Measurements from ENCODE around the gene SSX4B.
"Not testable (repeated sequence)": the region's sequence is repeated elsewhere in the genome, so short reads cannot be mapped to it uniquely, and the experiment has no call there.

The SSX4B gene, protein sequence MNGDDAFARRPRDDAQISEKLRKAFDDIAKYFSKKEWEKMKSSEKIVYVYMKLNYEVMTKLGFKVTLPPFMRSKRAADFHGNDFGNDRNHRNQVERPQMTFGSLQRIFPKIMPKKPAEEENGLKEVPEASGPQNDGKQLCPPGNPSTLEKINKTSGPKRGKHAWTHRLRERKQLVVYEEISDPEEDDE

DNA sequence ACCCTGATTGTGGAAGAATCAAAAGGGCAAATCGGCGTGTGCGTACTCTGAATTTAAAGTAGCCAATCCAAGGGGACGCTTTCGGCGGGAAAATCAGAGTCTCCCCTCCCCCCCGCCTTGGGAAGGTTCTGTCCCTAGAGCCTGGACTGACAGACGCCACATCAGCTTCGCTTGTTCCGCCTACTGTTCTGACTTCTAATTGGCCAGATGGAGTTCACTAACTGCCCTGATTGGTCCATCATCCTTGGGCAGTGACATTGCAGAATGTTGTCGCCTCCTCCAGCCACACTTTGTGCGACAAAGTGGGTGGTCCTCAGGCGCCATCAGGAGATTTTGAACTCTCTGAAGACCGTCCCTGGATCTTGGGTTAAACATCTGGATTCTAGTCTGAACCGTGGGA lies at the start of gene SSX4B:
Gene SSX4B, minus strand, starts transcription at position 101 of the 400 bp plus-strand sequence. CDS start 588 bp downstream, outside the sequence.
- not testable (repeated sequence) for DNase-seq

DNA sequence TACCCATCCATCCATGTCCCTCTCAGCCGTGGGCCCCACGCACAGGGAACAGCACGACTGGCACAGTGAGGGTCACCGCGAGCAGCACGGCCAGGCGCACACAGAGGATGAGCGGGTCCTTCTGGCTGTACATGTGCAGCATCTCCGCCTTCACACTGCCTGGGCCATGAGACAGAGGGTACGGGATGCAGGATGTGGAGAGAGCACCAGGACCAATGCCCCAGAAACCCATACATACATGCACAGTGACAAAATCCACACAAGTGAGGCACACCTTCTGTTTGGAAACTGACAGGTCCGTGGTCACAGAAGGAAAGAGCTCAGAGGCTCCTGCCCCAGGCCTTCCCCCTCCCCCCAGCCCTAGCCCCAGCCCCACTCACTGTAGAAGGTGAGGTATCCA lies 48.8 kb upstream of the SSX4B start:
- no peak for DNase-seq

DNA sequence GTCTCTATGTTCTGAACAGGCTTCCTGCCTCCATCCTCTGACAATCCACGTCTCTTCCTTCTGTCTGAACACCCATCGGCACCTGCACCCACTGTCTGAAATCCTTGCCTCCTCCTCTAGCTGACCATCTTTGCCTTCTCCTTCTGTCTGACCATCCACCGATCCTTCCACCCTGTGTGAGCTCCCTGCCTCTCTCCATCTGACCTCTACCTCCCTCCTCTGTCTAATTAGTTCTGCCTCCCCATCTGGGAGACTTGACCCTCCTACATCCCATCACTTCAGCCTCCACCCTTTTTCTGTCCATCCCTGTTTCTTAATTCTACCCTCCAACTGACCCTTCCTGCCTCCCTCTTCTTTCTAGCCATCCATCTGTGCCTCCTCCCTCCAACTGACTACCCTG lies 48.3 kb upstream of the SSX4B start:
- no peak for DNase-seq

DNA sequence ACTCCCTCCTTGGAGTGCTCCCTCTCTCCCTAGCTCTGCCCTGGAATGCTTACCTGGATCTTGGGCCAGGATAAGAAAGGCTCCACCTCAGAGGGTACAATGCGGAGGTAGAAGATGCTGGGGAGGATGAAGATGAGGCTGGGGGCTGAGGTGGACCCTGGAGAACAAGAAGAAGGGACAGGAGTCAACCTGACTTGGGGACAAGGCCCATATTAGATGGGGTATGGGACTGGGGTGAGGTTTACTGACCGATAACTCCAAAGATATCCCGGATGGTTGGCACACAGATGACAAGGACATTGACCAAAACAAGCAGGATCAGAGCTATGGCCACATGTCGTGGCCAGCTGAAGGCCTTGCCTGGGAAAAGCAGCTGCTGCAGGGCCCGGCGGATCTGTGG lies 47.7 kb upstream of the SSX4B start:
- no peak for DNase-seq

DNA sequence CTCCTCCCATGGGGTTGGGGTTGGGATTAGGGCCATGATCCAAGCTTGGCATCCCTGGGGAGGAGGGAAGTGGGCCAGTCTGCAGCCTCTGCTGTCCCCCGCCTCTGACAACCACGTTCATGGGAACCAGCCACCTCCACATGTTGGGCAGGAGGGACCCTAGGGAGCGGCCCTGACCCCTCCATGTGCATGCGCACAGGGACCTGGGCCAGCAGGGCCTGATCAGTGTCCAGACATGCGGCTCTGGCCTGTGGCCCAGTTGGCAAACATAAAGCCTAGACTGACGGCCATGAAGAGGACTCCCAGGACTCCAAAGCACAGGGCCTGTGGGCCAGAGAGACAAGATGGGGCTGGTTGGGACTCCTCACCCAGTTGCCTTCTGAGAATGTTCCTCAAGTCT lies 47.0 kb upstream of the SSX4B start:
- no peak for DNase-seq

DNA sequence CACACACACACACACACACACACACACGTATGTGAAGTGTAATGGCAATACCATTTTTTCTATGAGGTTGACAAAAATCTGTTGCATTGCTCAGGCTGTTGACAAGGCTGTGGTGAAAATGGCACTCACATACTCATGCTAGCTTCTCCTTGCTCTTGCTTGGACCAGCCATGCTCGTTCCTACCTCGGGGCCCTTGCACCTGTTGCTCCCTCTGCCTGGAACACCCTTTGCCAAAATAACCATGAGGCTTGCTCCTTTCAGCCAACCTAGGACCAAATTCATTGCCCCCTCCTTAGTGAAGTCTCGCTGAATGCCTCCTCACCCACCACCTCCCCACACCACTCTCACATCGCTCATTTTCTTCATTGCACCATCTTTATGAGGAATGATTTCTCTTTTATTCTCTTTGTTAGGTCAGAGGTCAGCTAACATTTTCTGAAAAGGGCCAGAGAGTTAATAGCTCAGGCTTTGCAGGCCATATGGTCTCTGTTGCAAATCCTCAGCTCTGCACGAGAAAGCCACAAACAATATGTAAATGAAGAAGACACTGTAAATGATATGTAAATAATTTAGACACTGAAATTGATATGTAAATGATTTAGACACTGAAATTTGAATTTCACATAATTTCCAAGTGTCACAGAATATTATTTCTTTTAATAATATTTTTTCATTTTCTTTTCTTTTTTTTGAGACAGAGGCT lies 45.0 kb upstream of the SSX4B start:
- no peak for DNase-seq

DNA sequence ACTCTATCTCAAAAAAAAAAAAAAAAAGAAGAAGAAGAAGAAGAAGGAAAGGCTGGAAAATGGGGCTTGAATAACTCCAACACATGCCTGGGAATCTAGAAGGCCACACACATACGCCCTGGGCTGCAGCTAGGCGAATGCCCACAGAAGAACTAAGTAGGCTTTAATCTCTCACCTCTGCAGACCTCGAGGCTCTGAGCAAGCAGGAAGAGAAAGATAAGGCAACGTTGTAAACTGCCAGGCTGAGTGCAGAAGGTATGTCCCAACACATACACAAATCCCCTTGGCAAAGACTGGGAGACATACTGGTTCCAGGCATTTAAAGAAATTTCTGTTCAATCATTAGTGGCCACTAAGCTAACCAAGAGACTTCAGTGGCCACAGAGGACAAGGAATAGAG lies 39.9 kb upstream of the SSX4B start:
- no peak for DNase-seq

DNA sequence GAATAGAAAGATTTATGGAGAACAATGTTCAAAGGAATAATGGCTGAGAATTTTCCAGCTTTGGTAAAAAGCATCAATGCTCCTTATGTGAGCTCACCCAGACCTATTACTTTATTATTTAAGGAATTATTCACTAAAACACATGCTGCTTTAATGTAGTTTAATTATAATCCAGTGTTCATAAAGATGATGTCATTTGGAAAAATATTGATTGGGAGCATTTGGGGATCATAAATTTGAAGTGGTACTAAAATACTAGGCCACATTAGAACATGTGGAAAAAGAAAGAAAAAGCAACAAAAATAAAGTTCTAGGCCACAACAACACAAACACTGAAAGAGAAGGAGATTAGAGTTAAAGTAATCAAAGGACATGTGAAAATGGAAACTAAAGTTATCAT lies 38.3 kb upstream of the SSX4B start:
- no peak for DNase-seq

DNA sequence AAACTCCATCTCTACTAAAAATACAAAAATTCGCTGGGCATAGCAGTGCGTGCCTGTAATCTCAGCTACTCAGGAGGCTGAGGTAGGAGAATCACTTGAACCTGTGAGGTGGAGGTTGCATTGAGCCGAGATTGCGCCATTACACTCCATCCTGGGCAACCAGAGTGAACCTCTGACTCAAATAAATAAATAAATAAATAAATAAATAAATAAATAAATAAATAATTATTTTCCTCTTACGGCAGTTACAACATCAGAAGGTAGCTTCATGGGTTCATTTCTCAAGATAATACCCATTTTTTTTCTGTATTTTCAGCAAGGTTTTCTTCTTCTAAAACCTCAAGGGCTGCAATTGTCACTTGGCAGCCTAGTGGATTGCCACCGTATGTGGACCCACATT lies 35.4 kb upstream of the SSX4B start:
- not testable (repeated sequence) for DNase-seq

DNA sequence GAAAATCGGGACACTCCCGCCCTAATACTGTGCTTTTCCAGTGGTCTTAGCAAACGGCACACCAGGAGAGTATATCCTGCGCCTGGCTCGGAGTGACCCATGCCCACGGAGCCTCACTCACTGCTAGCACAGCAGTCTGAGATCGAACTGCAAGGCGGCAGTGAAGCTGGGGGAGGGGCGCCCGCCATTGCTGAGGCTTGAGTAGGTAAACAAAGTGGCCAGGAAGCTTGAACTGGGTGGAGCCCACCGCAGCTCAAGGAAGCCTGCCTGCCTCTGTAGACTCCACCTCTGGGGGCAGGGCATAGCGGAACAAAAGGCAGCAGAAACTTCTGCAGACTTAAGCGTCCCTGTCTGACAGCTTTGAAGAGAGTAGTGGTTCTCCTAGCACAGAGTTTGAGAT lies 22.0 kb upstream of the SSX4B start:
- DNase-seq = not testable (repeated sequence)

DNA sequence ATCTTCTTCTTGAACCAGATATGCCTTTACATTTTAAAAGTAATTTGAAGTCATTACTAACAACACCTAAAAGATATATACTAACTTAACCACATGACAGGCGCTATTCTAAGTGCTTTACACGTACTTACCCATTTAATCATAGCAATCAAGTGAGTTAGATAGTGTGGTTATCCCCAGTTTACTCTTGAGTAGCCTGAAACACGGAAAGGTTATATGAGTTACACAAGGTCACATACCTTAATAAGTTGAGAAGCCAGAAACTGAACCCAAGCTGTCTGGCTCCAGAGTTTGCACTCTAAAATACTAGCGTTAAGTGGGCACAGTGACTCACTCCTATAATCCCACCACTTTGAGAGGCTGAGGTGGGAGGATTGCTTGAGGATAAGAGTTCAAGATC lies 18.4 kb upstream of the SSX4B start:
- DNase-seq = not testable (repeated sequence)

DNA sequence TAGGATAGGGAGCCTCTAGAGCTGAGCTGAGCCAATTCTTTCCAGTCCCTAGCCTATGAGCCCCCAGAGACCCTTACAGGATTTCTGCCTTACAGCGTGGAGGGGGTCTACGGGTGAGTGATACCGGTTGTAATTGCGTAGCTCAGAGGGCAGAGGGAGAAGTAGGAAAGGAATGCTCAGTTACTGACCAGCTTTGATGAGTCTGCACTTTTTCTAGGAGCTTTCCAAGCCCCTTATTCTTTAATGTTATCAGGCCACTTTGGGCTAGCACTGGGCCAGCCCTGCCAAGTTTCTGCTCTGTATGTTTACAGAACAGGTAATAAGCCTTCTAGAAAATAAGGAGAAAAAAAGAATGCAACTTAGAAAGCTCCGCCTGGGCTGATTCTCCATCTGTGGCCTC lies 17.8 kb upstream of the SSX4B start:
- not testable (repeated sequence) for DNase-seq

DNA sequence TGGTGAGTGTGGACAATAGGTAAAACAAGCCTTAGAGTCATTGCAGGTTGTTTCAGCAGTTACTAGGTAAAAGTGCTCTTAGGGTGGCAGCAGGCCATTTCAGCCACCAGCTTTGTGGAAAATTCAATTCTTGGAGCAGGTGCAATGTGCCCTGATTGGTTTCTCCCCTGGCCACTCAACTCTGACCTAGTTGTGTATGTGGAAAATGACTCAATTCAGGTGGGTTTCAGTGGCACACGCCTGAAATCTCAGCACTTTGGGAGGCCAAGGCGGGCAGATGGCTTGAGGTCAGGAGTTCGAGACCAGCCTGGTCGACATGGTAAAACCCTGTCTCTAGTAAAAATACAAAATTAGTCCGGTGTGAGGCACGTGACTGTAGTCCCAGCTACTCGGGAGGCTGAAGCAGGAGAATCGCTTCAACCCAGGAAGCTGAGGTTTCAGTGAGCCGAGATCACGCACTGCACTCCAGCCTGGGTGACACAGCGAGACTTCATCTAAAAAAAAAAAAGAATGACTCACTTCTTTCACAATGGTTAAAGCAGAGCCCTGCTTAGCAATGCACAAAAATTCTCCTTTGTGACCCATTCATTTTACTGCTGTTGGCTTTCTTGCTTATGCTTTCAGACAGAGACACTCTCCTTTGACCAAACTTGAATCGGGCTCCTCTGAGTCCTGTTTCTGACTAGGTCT lies 15.4 kb upstream of the SSX4B start:
- DNase-seq = not testable (repeated sequence)

DNA sequence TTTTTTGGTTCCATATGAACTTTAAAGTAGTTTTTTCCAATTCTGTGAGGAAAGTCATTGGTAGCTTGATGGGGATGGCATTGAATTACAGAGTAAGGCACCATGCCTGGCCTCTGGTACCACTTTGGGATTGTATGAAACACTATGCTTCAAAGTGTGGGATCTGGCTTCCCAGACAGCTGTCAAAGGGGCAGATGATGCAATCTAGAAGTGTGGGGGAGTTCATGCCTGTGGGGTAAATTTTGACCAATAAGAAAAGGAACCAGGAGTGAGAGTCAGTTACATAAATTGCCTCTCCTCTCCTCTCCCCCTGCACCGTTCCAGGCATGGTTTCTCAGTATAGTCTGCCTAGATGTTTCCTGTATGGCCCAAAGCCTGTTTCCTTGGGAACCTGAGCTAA lies 13.9 kb downstream of the SSX4B start:
- not testable (repeated sequence) for DNase-seq

DNA sequence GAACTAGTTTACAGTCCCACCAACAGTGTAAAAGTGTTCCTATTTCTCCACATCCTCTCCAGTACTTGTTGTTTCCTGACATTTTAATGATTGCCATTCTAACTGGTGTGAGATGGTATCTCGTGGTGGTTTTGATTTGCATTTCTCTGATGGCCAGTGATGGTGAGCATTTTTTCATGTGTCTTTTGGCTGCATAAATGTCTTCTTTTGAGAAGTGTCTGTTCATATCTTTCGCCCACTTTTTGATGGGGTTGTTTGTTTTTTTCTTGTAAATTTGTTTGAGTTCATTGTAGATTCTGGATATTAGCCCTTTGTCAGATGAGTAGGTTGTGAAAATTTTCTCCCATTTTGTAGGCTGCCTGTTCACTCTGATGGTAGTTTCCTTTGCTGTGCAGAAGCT lies 14.8 kb downstream of the SSX4B start:
- not testable (repeated sequence) for DNase-seq

DNA sequence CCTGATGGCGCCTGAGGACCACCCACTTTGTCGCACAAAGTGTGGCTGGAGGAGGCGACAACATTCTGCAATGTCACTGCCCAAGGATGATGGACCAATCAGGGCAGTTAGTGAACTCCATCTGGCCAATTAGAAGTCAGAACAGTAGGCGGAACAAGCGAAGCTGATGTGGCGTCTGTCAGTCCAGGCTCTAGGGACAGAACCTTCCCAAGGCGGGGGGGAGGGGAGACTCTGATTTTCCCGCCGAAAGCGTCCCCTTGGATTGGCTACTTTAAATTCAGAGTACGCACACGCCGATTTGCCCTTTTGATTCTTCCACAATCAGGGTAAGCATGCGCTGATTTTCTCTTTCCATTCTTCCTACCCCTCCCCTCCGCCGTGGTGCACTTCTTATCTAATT lies 28.5 kb downstream of the SSX4B start, which contains the start of gene SSX4:
Gene SSX4, plus strand, starts transcription at position 301 of the 400 bp plus-strand sequence. CDS start 515 bp downstream, outside the sequence.
- DNase-seq = not testable (repeated sequence)

DNA sequence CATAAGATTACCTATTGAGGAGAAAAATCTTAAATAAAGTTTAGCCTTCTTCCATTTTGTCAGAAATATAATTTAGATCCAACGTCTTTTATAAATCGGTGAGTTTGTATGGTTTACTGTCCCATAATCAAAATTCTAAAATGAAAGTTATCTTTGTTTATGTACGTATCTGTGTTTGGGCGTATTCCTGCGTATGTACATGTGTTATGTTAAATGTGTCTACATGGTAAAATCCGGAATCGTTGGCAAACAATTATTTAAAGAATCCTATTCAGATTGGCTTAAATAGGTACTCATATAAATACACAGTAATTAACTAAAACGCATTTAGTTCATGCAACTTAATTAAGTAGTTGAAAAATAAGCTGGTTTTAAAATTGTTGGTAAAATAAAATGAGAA lies 41.4 kb downstream of the SSX4B start:
- DNase-seq = not testable (repeated sequence)

DNA sequence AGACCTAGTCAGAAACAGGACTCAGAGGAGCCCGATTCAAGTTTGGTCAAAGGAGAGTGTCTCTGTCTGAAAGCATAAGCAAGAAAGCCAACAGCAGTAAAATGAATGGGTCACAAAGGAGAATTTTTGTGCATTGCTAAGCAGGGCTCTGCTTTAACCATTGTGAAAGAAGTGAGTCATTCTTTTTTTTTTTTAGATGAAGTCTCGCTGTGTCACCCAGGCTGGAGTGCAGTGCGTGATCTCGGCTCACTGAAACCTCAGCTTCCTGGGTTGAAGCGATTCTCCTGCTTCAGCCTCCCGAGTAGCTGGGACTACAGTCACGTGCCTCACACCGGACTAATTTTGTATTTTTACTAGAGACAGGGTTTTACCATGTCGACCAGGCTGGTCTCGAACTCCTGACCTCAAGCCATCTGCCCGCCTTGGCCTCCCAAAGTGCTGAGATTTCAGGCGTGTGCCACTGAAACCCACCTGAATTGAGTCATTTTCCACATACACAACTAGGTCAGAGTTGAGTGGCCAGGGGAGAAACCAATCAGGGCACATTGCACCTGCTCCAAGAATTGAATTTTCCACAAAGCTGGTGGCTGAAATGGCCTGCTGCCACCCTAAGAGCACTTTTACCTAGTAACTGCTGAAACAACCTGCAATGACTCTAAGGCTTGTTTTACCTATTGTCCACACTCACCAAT lies 43.9 kb downstream of the SSX4B start:
- not testable (repeated sequence) for DNase-seq

DNA sequence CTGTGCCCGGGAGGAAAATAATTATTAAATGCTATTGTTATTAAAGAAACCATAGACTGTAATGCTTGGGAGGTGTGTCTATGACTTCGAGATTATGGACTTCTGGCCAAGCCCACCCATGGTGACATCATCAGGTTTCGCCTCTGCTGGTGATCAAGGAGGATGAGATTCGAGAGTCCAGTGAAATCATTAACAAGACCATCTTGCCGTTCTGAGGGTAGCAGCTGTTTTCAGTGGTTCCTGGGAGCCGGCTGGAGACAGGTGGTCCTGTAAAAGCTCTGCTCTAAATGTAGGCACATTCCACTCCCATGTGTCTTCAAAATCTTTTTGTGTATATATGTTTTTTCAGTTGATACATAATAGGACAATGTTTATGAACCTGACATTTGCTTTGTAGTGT lies 52.5 kb downstream of the SSX4B start:
- not testable (repeated sequence) for DNase-seq

DNA sequence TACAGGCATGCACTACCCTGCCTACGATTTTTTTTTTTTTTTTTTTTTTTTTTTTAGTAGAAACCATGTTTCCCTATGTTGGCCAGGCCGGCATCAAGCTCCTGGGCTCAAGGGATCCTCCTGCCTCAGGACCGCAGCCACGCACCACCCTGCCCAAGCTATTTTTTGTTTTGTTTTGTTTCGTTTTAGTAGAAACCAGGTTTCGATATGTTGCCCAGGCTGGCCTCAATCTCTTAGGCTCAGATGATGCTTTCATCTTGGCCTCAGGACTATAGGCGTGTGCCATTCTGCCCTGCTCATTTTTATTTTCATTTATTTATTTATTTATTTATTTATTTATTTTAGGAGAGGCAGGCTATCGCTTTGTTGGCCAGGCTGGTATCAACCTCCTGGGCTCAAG lies 54.1 kb downstream of the SSX4B start:
- DNase-seq = no peak

DNA sequence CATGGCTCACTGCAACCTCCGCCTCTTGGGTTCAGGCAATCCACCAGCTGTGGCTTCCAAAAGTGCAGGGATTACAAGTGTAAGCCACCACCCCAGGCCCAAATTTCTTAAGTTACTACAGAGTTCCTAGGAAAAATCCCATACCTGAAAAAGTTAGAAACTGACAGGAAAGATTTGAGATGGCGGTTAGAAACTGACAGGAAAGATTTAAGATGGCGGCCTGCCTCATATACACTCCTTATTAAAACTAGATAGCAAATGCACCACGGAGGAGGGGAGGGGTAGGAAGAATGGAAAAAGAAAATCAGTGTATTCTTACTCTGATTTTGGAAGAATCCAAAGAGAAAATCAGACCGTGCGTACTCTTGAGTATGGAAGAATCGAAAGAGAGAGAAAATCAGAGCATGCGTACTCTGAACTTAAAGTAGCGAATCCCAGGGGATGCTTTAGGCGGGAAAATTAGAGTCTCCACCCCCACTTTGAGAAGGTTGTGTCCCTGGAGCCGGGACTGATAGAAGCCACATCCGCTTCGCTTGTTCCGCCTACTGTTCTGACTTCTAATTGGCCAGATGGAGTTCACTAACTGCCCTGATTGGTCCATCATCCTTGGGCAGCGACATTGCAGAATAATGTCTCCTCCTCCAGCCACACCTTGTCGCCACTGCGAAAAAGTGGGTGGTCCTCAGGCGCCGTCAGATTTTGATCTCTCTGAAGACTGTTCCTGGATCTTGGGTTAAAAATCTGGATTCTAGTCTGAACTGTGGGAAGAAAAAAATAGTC lies 55.3 kb downstream of the SSX4B start, which contains the start of gene SSX3:
Gene SSX3, minus strand, starts transcription at position 389 of the 780 bp plus-strand sequence. CDS start 1,454 bp downstream, outside the sequence.
- not testable (repeated sequence) for DNase-seq
